OCI-M2 (cell line): Measurements from ENCODE around the gene LRIG3.
"Not testable (repeated sequence)": the region's sequence is repeated elsewhere in the genome, so short reads cannot be mapped to it uniquely, and the experiment has no call there.

Experiments
- DNase-seq: peaks from one replicate; lab custom pipeline; 2025; ENCODE audit not compliant: unreplicated experiment; lab: John Stamatoyannopoulos, UW

LRIG3 gene, protein sequence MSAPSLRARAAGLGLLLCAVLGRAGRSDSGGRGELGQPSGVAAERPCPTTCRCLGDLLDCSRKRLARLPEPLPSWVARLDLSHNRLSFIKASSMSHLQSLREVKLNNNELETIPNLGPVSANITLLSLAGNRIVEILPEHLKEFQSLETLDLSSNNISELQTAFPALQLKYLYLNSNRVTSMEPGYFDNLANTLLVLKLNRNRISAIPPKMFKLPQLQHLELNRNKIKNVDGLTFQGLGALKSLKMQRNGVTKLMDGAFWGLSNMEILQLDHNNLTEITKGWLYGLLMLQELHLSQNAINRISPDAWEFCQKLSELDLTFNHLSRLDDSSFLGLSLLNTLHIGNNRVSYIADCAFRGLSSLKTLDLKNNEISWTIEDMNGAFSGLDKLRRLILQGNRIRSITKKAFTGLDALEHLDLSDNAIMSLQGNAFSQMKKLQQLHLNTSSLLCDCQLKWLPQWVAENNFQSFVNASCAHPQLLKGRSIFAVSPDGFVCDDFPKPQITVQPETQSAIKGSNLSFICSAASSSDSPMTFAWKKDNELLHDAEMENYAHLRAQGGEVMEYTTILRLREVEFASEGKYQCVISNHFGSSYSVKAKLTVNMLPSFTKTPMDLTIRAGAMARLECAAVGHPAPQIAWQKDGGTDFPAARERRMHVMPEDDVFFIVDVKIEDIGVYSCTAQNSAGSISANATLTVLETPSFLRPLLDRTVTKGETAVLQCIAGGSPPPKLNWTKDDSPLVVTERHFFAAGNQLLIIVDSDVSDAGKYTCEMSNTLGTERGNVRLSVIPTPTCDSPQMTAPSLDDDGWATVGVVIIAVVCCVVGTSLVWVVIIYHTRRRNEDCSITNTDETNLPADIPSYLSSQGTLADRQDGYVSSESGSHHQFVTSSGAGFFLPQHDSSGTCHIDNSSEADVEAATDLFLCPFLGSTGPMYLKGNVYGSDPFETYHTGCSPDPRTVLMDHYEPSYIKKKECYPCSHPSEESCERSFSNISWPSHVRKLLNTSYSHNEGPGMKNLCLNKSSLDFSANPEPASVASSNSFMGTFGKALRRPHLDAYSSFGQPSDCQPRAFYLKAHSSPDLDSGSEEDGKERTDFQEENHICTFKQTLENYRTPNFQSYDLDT

DNA sequence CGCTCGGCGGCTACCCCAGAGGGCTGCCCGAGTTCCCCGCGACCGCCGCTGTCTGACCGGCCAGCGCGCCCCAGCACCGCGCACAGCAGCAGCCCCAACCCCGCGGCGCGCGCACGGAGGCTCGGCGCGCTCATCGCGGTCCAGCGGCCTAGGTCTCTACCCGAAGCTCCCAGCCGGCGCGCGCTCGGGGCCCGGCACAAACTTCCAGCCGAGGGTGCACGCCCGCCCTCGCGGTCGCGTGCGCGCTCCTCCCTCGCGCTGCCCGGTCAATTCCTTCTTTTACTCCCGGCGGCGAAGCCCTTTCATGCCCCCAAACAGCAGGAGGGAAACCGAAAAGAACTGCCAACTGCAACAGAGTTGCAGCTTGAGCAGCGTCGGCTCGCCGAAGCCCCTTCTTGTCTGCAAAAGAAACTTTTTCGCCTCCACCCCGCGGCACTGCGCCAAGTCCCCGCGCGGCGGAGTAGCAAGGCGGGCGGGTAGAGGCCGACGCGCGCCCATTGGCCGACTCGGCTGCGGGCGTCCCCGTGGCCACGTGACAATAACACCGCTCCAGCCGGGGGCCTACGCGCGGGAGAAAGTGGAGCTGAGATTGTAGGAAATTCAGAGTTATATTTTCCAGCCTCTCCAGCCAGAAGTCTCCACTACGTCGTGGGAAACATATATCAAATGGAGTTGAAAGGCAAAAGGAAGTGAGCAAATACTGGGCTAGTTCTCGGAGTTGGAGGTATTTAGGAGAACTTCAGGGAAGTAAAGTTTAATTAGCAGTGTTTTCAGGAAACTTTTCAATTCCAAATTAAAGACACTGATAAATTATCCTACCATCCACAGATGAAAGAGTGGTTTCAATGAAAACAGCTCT lies at the start of gene LRIG3:
Gene LRIG3 (minus strand): TSS at position 403 of the 859 bp plus-strand sequence. CDS start 269 bp downstream, at position 134.
- DNase-seq: no peak

DNA sequence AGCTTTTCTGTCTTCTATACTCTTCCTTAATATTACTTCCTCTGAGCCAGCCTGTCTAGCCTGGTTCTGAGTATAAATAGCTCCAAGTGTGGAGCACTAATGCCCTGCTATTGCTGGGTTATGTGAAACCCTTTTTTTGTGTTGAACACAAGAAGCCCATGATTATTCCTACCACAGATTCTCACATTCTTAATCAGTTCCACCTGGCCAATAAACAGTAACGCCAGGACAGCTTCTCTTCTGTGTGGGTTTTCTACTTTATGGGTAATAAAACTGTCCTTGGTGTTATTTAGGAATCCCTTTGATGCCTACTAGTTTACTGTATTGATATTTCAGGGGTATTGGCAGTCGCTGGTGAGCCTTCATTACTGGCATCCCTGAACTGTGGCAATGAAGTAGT lies 48.9 kb upstream of the LRIG3 start:
- no peak for DNase-seq

DNA sequence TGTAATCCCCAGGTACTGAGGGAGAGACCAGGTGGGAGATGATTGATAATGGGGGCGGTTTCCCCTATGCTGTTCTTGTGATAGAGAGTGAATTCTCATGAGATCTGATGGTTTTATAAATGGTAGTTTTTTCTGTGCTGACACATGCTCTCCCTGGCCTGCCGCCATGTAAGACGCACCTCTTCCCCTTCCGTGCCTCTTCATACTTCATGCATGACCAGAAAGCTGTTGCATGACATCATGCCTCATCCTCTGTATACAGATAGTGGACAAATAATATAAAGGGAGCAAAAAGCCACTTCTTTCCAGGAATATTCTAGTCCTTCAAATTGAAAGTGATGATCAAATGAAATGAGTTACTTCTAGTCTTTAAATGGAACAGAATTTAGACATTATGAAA lies 47.3 kb upstream of the LRIG3 start:
- no peak for DNase-seq

DNA sequence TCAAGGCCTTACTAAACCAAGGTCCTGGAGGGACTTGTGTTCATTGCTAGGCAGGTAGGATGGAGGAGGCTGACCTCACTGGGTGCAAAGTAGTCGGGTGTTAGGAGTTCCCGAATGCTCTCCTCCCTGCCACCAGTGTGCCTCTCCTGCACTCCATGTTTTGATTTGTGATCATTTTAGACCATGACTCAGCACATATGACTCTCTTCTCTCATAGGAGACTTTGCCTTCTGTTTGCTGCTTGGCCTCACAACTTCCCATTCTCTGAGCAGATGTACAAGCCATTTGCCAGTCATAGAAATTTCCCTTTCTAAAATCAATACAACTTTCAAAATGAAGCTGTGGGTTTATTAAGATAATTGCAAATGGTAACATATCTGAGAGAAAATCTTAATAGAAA lies 46.6 kb upstream of the LRIG3 start:
- no peak for DNase-seq

DNA sequence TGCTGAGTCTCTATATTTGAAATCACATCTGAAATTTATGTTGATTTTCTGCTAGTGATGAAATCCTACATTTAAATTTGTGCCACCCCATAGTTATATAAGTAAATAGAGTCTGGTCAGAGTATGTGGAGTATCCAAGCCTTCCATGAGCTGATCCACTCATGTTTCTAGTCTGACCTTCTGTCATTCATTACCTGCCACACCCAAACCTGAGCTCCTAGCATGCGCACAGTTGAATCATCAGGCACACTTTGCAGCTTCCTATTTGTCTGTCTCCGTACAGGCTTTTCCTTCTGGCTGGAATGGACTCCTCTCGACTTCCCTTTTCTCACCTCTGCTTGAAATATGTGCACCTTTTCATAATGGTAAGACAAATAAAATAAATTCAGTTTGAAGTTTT lies 45.3 kb upstream of the LRIG3 start:
- no peak for DNase-seq

DNA sequence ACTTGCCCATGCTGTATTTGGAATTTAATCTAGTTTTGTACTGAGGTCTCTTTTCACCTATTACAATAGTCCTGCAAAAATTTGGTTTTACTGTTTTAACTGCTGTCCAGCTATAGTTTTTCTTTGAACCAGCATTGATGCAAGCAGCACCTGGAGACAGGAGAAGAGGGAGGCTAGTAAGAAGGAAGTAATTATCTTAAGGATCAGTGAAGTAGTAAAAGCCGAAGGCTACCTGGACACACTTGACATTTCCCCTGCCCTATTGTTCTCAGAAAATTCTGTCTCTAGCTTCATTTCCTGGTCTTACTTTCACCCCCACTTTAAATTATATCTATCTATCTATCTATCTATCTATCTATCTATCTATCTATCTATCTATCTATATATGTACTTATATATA lies 43.5 kb upstream of the LRIG3 start:
- DNase-seq: no peak

DNA sequence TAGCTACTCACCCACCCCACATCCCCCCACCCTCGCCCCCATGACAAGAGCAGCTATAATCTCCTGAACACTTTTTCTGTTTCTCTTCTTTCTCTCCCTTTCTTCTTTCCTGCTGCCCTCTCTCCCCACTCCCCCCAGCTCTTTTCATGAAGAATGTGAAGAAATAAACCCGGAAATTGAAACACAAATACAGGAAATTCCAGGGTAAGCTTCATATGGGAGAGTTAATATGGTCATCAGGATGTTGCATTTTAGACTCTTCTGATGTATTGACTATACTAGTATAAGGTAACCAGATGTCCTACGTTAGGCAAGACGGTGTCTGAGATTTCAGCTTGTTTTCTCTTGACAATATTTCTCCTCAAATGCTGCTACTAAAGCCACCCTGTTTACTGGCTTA lies 41.6 kb upstream of the LRIG3 start:
- DNase-seq: no peak

DNA sequence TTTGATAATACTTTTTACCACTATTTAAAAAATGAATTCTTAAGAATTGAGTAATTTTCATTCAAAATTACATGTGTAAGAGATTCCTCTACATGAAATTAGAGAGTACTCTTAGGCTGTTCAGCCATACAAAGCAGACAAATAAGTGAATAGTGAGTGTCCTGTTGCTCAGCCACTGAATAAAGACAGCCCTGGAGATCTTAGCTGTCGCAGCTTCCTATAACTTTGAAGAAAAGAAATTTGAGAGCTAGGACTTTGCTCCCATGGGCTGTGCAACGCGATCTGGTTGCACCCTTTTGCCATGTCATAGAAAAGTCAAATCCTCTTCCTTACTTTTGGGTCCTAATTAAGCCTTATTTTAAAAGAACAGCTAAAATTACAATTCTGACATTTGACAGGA lies 40.9 kb upstream of the LRIG3 start:
- DNase-seq: no peak

DNA sequence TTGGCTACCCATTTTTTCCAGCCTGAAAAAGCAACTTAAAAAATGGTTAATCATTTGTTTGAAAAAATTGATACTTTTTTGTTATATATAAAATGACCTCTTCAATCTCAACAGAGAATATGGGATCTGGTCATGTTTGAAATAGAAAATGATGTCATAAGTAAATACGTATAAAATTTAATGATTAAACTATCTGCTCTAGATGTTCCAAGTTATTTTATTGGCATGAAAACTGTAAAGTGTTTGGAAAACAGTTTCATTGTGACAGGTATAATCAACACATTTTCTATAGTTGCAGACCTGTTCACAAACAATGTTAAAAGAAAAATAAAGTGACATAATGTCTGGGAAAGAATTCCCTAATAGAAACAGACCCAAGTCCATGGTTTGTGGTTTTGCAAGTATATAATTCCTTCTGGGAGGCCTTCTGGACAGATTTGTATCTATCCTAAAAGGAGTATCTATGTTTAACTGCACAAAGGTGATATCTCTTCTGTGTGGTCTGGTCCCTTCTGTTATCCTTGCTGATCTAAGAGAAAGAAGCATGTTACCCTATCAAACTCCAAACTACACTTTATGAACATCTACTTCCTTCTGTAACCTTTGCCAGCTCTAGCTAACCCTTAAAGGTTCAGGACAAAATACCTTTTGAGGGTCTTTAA lies 39.5 kb upstream of the LRIG3 start:
- no peak for DNase-seq

DNA sequence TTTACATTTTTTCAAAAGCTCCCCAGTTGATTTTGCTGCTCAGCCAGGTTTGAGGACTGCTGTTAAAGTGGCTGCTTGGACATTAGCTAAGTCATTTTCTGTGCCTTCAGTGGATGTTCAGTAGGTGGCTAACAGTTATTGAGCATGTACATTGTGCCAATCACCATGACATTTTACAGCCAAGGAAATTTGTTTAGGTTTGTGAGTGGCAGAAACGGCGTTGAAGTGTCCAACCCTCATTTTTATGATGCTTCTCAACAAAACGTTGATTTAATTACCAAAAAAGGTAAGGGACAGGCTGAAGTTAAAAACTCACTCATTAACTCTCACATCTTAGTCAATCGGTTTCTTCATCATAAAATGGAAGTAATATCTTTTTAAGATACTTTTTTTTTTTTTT lies 37.0 kb upstream of the LRIG3 start:
- DNase-seq: no peak

DNA sequence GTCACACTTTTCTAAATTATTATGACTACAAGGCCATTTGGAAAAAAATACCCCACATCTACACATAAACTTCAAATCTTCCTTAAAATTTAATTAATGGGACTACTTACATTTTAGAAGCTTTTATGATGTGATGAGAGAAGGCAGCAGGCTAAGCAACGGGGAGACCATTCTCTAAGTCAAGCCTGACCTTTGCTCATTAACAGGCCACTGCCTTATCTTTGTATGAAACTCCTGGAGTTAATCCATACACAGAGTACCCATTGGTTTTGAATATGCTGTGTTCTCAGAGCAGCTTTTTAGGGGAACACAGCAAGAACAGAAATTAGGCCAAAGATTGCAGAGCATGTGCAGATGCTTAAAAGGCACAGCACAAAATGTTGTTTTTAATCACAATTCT lies 35.5 kb upstream of the LRIG3 start:
- DNase-seq: no peak

DNA sequence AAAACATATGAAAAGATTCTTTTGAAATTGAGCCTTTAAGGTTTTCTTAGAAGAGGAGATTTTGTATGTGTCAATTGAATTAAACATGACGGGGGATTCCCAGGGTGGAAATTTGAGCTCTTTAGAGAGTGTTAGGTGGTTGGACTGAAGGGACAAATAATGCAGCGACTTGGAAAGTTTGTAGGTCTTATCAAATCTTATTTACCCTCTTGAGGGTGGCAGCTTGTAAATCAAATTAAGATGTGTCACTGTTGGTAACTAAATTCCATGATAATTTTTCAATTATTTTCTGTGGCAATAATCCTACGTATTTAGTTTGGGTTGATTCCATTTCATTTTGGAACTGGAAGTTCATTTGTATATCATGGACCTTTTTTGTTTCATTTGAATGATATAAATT lies 33.7 kb upstream of the LRIG3 start:
- no peak for DNase-seq

DNA sequence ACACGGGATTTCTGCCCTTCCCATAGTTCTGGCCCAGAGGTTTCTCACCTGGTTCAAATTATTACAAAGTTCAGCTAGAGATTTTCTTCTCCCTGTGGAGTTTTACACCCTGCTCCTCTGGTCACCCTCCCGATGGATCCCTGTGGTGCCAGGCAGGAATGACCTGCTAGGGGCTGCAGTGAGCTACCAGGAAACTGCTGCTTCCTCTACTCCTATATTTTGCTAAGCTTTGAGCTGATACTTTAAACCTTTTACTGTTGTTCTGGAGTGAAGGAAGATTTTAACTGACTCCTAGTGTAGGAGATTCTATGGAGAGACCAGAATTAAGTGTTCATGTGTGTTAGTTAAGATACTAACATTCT lies 30.4 kb upstream of the LRIG3 start:
- no peak for DNase-seq

DNA sequence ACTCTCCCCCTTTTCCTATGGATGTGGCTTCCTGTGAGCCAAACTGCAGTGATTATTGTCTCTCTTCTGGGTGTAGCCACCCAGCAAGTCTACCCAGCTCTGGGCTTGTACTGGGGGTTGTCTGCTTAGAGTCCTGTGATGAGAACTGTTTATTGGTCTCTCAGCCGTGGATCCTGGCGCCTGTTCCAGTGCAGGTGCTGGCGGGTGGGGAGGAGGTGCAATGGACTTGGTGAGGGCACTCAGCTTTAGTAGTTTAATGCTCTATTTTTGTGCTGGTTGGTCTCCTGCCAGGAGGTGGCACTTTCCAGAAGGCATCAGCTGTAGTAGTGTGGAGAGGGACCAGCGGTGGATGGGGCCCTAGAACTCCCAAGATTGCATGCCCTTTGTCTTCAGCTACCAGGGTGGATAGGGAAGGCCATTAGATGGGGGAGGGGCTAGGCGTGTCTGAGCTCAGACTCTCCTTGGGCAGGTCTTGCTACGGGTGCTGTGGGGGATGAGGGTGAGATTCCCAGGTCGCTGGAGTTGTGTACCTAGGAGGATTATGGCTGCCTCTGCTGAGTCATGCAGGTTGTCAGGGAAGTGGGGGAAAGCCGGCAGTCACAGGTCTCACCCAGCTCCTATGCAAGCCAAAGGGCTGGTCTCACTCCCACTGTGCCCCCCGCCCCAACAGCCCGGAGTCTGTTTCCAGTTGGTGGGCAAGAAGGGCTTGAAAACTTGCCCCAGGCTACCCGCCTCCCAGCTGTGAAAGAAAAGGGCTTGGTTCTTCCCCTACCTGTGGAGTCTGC lies 29.8 kb upstream of the LRIG3 start:
- DNase-seq: not testable (repeated sequence)

DNA sequence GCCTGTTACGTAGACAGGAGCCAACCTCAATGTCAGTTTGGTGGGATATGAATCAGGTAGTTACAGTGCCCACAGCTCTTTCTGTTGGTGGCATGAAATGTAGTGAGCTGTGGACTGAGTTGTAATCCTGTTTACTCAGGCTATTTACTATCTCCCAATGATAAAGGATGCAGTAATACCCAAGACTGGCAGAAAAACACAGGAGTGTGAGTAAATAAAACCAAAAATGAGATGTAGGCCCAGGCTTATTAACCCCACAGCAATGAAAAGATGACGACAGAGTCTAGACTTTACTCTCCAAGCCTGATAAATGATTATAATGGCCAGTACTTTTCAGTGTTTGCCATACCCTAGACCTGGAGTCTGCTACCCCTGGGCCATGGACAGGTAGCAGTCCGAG lies 22.8 kb upstream of the LRIG3 start:
- no peak for DNase-seq

DNA sequence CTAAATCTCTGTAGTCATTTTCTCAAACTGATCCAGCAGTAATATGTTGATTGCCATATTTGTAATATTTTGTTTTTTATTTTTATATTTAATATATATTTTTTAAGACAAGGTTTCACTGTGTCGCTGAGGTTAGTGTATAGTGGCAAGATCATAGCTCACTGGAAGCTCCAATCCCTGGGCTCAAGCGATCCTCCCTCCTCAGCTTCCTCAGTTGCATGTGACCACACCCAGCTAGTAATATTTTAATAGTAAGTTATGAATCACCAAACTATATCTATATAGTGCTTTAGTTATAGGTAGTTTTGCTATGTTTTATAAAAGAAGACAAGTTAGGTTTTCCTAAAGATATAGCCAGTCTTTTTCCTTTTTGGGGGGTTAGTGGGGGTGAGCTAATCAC lies 22.0 kb upstream of the LRIG3 start:
- DNase-seq: no peak

DNA sequence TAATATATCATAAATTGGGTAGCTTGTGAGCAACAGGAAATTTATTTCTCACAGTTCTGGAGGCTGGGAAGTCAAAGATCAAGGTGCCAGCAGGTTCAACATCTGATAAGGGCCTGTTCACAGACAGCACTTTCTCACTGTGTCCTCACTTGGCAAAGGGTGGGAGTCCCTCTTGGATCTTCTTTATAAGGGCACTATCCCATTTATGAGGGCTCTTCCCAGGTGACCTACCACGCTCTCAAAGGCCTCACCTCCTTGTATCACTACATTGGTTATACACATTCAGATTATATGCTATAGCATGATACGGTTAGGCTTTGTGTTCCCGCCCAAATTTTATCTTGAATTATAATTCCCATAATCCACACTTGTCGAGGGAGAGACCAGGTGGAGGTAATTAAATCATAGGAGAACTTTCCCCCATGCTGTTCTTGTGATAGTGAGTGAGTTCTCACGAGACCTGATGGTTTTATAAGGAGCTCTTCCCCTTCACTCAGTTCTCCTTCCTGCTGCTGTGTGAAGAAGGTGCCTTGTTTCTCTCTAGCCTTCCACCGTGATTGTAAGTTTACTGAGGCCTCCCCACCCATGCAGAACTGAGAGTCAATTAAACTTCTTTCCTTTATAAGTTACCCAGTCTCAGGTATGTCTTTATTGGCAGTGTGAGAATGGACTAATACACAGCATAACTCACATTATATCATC lies 19.2 kb upstream of the LRIG3 start:
- no peak for DNase-seq

DNA sequence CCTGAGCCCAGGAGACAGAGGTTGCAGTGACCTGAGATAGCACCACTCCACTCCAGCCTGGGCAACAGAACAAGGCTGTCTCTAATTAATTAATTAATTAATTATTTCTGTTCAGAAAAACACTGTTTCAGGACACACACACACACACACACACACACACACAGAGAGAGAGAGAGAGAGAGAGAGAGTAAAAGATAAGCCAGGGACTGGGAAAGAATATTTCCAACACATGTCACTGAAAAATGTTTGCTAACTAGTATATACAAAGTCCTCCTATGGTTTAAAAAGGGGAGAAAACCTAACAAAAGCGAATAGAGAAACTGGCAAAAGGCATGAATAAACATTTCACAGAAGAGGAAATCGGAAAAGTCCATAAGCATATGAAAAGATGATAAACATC lies 18.1 kb upstream of the LRIG3 start:
- no peak for DNase-seq

DNA sequence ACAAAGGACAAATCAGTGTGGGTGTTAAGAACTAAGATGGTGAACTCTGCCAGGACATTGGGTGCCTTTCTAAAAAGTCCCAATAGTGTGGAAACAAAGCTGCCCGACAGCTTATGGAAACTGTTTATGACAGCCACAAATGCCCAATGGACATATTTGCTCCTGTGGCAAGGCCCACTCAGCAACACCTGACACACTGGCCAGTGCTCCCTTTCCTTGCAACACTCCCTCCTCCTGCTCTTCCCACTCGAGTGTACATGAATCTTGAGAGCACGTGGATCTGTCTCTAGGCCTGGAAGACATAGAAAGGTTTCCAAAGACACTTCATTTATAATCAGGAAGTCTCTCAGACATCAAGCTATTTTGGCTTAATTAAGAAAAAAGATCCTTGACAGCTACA lies 14.2 kb upstream of the LRIG3 start:
- no peak for DNase-seq
